K562 (cell line): Measurements from ENCODE around the gene POLD3. TPM values are rescaled to one million over a fixed set of nuclear protein-coding genes. Genes with fewer than 3 reads are reported as not detected.

Experiments
- BACH1 ChIP-seq: fragments of 200-800 bp; sonication (Bioruptor generic); IDR thresholded peaks from 2 replicates; pipeline ENCODE4 v1.6.1; 2016; ENCODE audit warnings: missing genetic modification characterization, missing compliant biosample characterization
- ETV6 ChIP-seq, 3 experiments: fragments of 150-350 bp in 1 of 3; sonication (generic) in 1 of 3; formaldehyde crosslinking in 1 of 3; IDR thresholded peaks; 2 replicates each; pipeline versions ENCODE4 v1.6.1 to v1.8.0; 2014 to 2022; ENCODE audit warnings: borderline replicate concordance in 2 of 3, low read depth in 2 of 3, antibody characterized with exemption in 1 of 3, low read length in 1 of 3, mild to moderate bottlenecking in 1 of 3, missing genetic modification reagents in 1 of 3
- JUN ChIP-seq, 2 experiments: sonication (generic) in 1 of 2; formaldehyde crosslinking in 1 of 2; IDR thresholded peaks; 2 replicates each; pipeline versions ENCODE4 v1.6.1 to v1.8.0; 2012 to 2022; ENCODE audit warnings: borderline replicate concordance in 2 of 2, mild to moderate bottlenecking in 2 of 2, improper control_type of control experiment in 1 of 2, low read depth in 1 of 2, low read length in 1 of 2, missing genetic modification reagents in 1 of 2
- ZNF175 ChIP-seq: fragments of 200-800 bp; sonication (Bioruptor generic); IDR thresholded peaks from 2 replicates; pipeline ENCODE4 v1.6.1; 2016; ENCODE audit warnings: low read depth, mild to moderate bottlenecking, missing genetic modification characterization, missing compliant biosample characterization
- ZNF589 ChIP-seq: fragments of 200-800 bp; sonication (Bioruptor generic); IDR thresholded peaks from 2 replicates; pipeline ENCODE4 v1.6.1; 2016; ENCODE audit warnings: low read depth, missing genetic modification characterization, missing compliant biosample characterization
- polyA plus RNA-seq, 8 experiments: library from polyadenylated mRNA; depleted of rRNA in 4 of 8; stranded (reverse) in 5 of 8; unstranded in 3 of 8; fragments of >200 nt; fragmentation: Nextera tagmentation in 2 of 8; fragmentation: Illumina TruSeq in 1 of 8; extraction: Ambion mirVana in 2 of 8; extraction: Trizol in 1 of 8; gene quantifications; 2 replicates each; pipeline versions ENCODE4 v1.2.1 to v1.2.3, GENCODE V29; 2011 to 2014; ENCODE audit warnings: inconsistent platforms in 1 of 8, missing spikeins in 1 of 8
- total RNA-seq, 7 experiments: library from RNA; depleted of rRNA in 6 of 7; stranded (reverse); fragments of >200 nt in 6 of 7; fragmentation: Illumina TruSeq in 2 of 7; extraction: Trizol in 2 of 7; gene quantifications; 2 replicates each; pipeline versions ENCODE4 v1.2.1 to v1.2.3, GENCODE V29; 2011 to 2021; ENCODE audit warnings: low replicate concordance in 1 of 7
- TF ChIP-seq, protein P1 (sequence below): fragments of 450-650 bp; IDR thresholded peaks from 2 replicates; pipeline ENCODE4 v1.6.1; 2017; ENCODE audit warnings: antibody characterized with exemption, mild to moderate bottlenecking
- TF ChIP-seq, protein P2 (sequence below), 2 experiments: fragments of 450-650 bp in 1 of 2; sonication (generic) in 1 of 2; formaldehyde crosslinking in 1 of 2; IDR thresholded peaks in 1 of 2; conservative IDR thresholded peaks in 1 of 2; 2 replicates each; pipeline versions ENCODE4 v1.6.1 to v1.8.1; 2016 to 2023; ENCODE audit warnings: mild to moderate bottlenecking in 2 of 2, moderate library complexity in 2 of 2, inconsistent platforms in 1 of 2, missing genetic modification reagents in 1 of 2

The POLD3 gene
- total and polyA plus RNA-seq, 9 of the 15 experiments (the other 6 are each of a cell fraction or from before 2014, with no cell fraction given): 10.6 to 40.1 (median 24.6) TPM

DNA sequence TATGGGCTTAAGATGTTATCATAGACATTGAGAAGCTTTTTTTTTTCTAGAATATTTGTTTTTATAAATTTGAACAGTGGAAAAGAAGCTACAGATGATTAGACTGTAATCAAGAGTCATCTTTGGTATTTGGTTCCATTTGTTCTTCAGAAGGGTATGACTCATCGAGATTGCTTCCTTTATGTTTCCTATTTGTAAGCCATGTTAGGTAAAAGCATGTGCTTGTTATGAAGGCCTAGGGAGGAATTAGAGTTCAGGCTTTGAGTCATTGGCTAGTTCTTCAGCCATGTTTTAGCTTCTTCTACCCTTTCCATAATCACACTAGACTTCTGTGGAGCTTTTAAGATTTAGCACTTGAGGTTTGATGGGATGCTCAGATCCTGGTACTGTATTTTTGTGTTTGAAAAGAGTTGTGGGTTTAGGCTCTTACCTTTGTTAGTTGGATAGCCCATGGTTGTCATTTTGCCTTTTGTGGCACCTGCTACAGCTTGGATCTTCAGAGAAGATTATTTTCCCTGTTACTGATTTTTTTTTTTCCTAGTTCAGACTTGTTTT lies 44.3 kb downstream of the POLD3 start (continued):
- TF ChIP-seq ZNF589 (CRISPR knock-in tag) (peak; percentile 49; the same call in 1 of the 2 replicates), ZNF175 (CRISPR knock-in tag) (peak; percentile 83; the same call in 1 of the 2 replicates), ETV6 (IDR thresholded peaks at IDR 0.05; ENCODE audit: borderline replicate concordance in 1 of 2, low read depth in 2 of 2, low read length in 1 of 2) (no peak), ETV6 (CRISPR knock-in tag; IDR thresholded peaks at IDR 0.05; ENCODE audit: borderline replicate concordance) (no peak), BACH1 (tag) (0 out of 2 replicates have a peak, but pooled peaks have one; percentile 20), JUN (IDR thresholded peaks at IDR 0.05; ENCODE audit: borderline replicate concordance, low read depth, low read length) (0 out of 2 replicates have a peak, but pooled peaks have one; percentile 28), JUN (CRISPR knock-in tag; IDR thresholded peaks at IDR 0.05; ENCODE audit: borderline replicate concordance) (no peak)
- TF ChIP-seq, protein P1, sequence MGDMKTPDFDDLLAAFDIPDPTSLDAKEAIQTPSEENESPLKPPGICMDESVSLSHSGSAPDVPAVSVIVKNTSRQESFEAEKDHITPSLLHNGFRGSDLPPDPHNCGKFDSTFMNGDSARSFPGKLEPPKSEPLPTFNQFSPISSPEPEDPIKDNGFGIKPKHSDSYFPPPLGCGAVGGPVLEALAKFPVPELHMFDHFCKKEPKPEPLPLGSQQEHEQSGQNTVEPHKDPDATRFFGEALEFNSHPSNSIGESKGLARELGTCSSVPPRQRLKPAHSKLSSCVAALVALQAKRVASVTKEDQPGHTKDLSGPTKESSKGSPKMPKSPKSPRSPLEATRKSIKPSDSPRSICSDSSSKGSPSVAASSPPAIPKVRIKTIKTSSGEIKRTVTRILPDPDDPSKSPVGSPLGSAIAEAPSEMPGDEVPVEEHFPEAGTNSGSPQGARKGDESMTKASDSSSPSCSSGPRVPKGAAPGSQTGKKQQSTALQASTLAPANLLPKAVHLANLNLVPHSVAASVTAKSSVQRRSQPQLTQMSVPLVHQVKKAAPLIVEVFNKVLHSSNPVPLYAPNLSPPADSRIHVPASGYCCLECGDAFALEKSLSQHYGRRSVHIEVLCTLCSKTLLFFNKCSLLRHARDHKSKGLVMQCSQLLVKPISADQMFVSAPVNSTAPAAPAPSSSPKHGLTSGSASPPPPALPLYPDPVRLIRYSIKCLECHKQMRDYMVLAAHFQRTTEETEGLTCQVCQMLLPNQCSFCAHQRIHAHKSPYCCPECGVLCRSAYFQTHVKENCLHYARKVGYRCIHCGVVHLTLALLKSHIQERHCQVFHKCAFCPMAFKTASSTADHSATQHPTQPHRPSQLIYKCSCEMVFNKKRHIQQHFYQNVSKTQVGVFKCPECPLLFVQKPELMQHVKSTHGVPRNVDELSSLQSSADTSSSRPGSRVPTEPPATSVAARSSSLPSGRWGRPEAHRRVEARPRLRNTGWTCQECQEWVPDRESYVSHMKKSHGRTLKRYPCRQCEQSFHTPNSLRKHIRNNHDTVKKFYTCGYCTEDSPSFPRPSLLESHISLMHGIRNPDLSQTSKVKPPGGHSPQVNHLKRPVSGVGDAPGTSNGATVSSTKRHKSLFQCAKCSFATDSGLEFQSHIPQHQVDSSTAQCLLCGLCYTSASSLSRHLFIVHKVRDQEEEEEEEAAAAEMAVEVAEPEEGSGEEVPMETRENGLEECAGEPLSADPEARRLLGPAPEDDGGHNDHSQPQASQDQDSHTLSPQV: peak; percentile 81
- TF ChIP-seq, protein P2, sequence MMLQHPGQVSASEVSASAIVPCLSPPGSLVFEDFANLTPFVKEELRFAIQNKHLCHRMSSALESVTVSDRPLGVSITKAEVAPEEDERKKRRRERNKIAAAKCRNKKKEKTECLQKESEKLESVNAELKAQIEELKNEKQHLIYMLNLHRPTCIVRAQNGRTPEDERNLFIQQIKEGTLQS (IDR thresholded peaks at IDR 0.05): peak; percentile 83
- TF ChIP-seq, protein P2 (CRISPR knock-in tag; conservative IDR thresholded peaks at IDR 0.05): no peak
